Ovary (tissue), 9 donors: ENCODE measurements around the gene TMEM11. TPM values are rescaled to one million over a fixed set of nuclear protein-coding genes. Genes with fewer than 3 reads are reported as not detected.
A peak's percentile ranks its signal among the peaks of the same experiment; 100 is the strongest.

Experiments used
- DNase-seq, 5 donors: peaks; one replicate each; pipeline ENCODE4 v3.0.0-alpha.2; 2019 to 2020
- H3K27ac ChIP-seq, 2 donors: fragments of 200-600 bp; one replicate each; pipeline versions ENCODE4 v1.5.1 to v1.8.0; 2019 to 2022
- H3K27me3 ChIP-seq: fragments of 200-600 bp; one replicate; pipeline ENCODE4 v1.8.0; 2022
- H3K36me3 ChIP-seq: fragments of 200-600 bp; sonication (generic); one replicate; pipeline ENCODE4 v1.5.1; 2019
- H3K4me1 ChIP-seq: one replicate; pipeline ENCODE4 v1.8.1; 2013; ENCODE audit warnings: mild to moderate bottlenecking, moderate library complexity; ENCODE audit not compliant: insufficient read depth
- H3K4me3 ChIP-seq: fragments of 200-600 bp; sonication (generic); one replicate; pipeline ENCODE4 v1.5.1; 2017
- H3K9me3 ChIP-seq, 2 donors: fragments of 200-600 bp in 1 of 2; sonication (generic) in 1 of 2; one replicate each; pipeline versions ENCODE4 v1.5.1 to v1.8.1; 2013 to 2019; ENCODE audit warnings: mild to moderate bottlenecking in 1 of 2, moderate library complexity in 1 of 2
- EP300 ChIP-seq: sonication (generic); formaldehyde crosslinking; IDR thresholded peaks from one replicate; pipeline ENCODE4 v1.6.1; 2017; ENCODE audit warnings: antibody characterized with exemption
- POLR2A ChIP-seq: fragments of 450-650 bp; IDR thresholded peaks from one replicate; pipeline ENCODE4 v1.6.1; 2017; ENCODE audit warnings: antibody characterized with exemption, mild to moderate bottlenecking, moderate library complexity
- WGBS, 3 donors: extraction: QIAGEN DNeasy Blood & Tissue Kit in 1 of 3; methylation state at CpG; one replicate each; pipeline versions ENCODE4 v1.1.5 to v1.1.7; 2013 to 2017; 5-methylcytosine and 5-hydroxymethylcytosine counted together
- intact Hi-C, 4 donors: fragments of 100-400 bp; cut with DNase I; formaldehyde crosslinking; loops; one replicate each; pipeline versions ENCODE4 v1.11.0 to v1.15.1; 2022 to 2023
- polyA plus RNA-seq, 2 donors: library from polyadenylated mRNA; stranded (reverse); fragments of 200-250 nt in 1 of 2; fragments of 350-450 nt in 1 of 2; fragmentation: Illumina TruSeq in 1 of 2; extraction: RNeasy Lipid Tissue Mini Kit (QIAGEN cat#74804) in 1 of 2; gene quantifications; one replicate each; pipeline ENCODE4 v1.2.3, GENCODE V29; 2013 to 2014
- total RNA-seq, 7 donors: library from RNA; depleted of rRNA in 2 of 7; stranded (reverse); fragments of >200 nt in 2 of 7; fragmentation: NEBNext Ultra II Directional in 3 of 7; extraction: Animal tissue kit (Norgen Biotek cat#: 25700) in 3 of 7; gene quantifications; one replicate each; pipeline versions ENCODE4 v1.1.0 to v1.2.4, GENCODE V29; 2016 to 2023
- TF ChIP-seq, protein P1 (sequence below), 3 donors: fragments of 450-650 bp in 2 of 3; fragments of 200-600 bp in 1 of 3; IDR thresholded peaks; one replicate each; pipeline versions ENCODE4 v1.5.1 to v1.8.0; 2016 to 2022; ENCODE audit warnings: antibody characterized with exemption in 3 of 3, mild to moderate bottlenecking in 1 of 3
- donor health status: DM: no; HTN: no; CAD: no; lungs with moderate emphysema.
- donor health status: DM: no; HTN: no; CAD: no.
- donor health status: Bipolar disorder and iron deficiency.
- donor health status: DM: yes; HTN: yes; CAD: no.
- donor health status: DM: no; HTN: no; CAD: no.
- donor health status: DM: yes; HTN: yes; CAD: no.

Gene TMEM11
- total and polyA plus RNA-seq, 9 donors, result 10.5 to 20.0 (median 16.4) TPM

- intact Hi-C loops, result no loop called here
- H3K27ac ChIP-seq, result no peak overlapping the region
- TF ChIP-seq EP300 (no peak), POLR2A (no peak)
- TF ChIP-seq, protein P1, sequence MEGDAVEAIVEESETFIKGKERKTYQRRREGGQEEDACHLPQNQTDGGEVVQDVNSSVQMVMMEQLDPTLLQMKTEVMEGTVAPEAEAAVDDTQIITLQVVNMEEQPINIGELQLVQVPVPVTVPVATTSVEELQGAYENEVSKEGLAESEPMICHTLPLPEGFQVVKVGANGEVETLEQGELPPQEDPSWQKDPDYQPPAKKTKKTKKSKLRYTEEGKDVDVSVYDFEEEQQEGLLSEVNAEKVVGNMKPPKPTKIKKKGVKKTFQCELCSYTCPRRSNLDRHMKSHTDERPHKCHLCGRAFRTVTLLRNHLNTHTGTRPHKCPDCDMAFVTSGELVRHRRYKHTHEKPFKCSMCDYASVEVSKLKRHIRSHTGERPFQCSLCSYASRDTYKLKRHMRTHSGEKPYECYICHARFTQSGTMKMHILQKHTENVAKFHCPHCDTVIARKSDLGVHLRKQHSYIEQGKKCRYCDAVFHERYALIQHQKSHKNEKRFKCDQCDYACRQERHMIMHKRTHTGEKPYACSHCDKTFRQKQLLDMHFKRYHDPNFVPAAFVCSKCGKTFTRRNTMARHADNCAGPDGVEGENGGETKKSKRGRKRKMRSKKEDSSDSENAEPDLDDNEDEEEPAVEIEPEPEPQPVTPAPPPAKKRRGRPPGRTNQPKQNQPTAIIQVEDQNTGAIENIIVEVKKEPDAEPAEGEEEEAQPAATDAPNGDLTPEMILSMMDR (IDR thresholded peaks at IDR 0.05), result no peak
- H3K36me3 ChIP-seq, result no peaks in the 10 kb centered on the region
- H3K27me3 ChIP-seq, result no peaks in the 10 kb centered on the region
- no peak overlapping the region for H3K4me3 ChIP-seq
- H3K4me1 ChIP-seq, result peaks cover 2% of the 10 kb centered on the region
- no peak for DNase-seq
- WGBS, 3 donors, result 50 to 73% (median 54%) methylated on average over 10 of the region's 10 CpGs
- no peaks in the 10 kb centered on the region for H3K9me3 ChIP-seq
These were observed 14.1 kb downstream of the TMEM11 start for GRCh38 chr17:21199856-21200255.

DNA sequence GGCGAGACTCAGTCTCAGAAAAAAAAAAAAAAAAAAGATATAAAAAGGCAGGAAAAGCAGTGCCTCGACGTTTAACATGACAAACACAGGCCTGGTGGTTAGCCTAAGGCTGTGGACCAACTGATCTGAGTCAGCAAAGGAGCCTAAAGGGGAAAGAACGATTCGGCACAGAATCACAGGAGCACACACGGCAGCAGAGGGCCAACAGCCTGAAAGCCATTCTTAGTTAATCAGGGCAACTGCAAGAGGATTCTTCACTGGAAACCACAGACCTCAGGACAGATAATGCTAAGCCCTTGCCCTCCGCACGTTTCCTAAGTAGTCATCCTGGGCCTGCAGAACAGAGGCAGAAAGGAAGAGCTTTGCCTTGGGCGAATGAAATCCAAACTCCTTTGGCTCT is 14.7 kb downstream of the TMEM11 start:
- TF ChIP-seq POLR2A (no peak), EP300 (no peak)
- TF ChIP-seq, protein P1 (IDR thresholded peaks at IDR 0.05), result no peak
- no peaks in the 10 kb centered on the region for H3K27me3 ChIP-seq
- 52 to 65% (median 55%) methylated on average over 9 of the region's 9 CpGs for WGBS, 3 donors
- peaks cover 3% of the 10 kb centered on the region for H3K4me1 ChIP-seq
- no peak overlapping the region for H3K27ac ChIP-seq
- intact Hi-C loops, result no loop called here
- no peak for DNase-seq
- H3K9me3 ChIP-seq, result no peaks in the 10 kb centered on the region
- H3K4me3 ChIP-seq, result no peak overlapping the region
- H3K36me3 ChIP-seq, result no peaks in the 10 kb centered on the region

- no peak for DNase-seq
- Histone ChIP-seq H3K9me3 (no peaks in the 10 kb centered on the region), H3K27me3 (no peaks in the 10 kb centered on the region), H3K4me3 (no peak overlapping the region), H3K27ac (no peak overlapping the region), H3K4me1 (peaks cover 7% of the 10 kb centered on the region), H3K36me3 (no peaks in the 10 kb centered on the region)
- intact Hi-C loops, result no loop called here
- TF ChIP-seq, protein P1 (IDR thresholded peaks at IDR 0.05), result no peak
- TF ChIP-seq EP300 (no peak), POLR2A (no peak)
- WGBS, 3 donors, result 93 to 95% (median 94%) methylated on average over 20 of the region's 20 CpGs
These were observed 15.6 kb downstream of the TMEM11 start for GRCh38 chr17:21198411-21198810.

GRCh38 chr17:21196126-21196525 is 17.8 kb downstream of the TMEM11 start:
- intact Hi-C loops, result no loop called here
- 81 to 87% (median 85%) methylated on average over 5 of the region's 5 CpGs for WGBS, 3 donors
- peaks cover 10% of the 10 kb centered on the region for H3K4me1 ChIP-seq
- H3K9me3 ChIP-seq, result no peaks in the 10 kb centered on the region
- DNase-seq, result no peak
- TF ChIP-seq POLR2A (no peak), EP300 (no peak)
- TF ChIP-seq, protein P1 (IDR thresholded peaks at IDR 0.05), result no peak
- no peak overlapping the region for H3K4me3 ChIP-seq
- H3K36me3 ChIP-seq, result no peaks in the 10 kb centered on the region
- no peak overlapping the region for H3K27ac ChIP-seq
- H3K27me3 ChIP-seq, result no peaks in the 10 kb centered on the region

- TF ChIP-seq EP300 (no peak), POLR2A (no peak)
- TF ChIP-seq, protein P1 (IDR thresholded peaks at IDR 0.05), result no peak
- H3K36me3 ChIP-seq, result no peaks in the 10 kb centered on the region
- peak; percentile 52 to 84 (median 78) for DNase-seq
- H3K27ac ChIP-seq, result peak overlapping the region in 1 of 2 donors; percentile 41
- H3K9me3 ChIP-seq, result no peaks in the 10 kb centered on the region
- 8 to 14% (median 9%) methylated on average over 5 of the region's 5 CpGs for WGBS, 3 donors
- intact Hi-C loops, result no loop called here
- H3K4me1 ChIP-seq, result peaks cover 8% of the 10 kb centered on the region
- H3K4me3 ChIP-seq, result no peak overlapping the region
- H3K27me3 ChIP-seq, result no peaks in the 10 kb centered on the region
These were observed 19.3 kb downstream of the TMEM11 start for GRCh38 chr17:21194703-21195102.
